Articular chondrocyte of knee joint (primary cell): Measurements from ENCODE around the gene VPS72. TPM values are rescaled to one million over a fixed set of nuclear protein-coding genes. Genes with fewer than 3 reads are reported as not detected.

Experiments
- total RNA-seq: library from RNA; depleted of rRNA; stranded (reverse); fragments of >200 nt; gene quantifications from 2 replicates; pipeline ENCODE4 v1.2.3, GENCODE V29; 2012

The VPS72 gene, protein sequence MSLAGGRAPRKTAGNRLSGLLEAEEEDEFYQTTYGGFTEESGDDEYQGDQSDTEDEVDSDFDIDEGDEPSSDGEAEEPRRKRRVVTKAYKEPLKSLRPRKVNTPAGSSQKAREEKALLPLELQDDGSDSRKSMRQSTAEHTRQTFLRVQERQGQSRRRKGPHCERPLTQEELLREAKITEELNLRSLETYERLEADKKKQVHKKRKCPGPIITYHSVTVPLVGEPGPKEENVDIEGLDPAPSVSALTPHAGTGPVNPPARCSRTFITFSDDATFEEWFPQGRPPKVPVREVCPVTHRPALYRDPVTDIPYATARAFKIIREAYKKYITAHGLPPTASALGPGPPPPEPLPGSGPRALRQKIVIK
- total RNA-seq: 32.5 and 34.6 TPM in 2 replicates

GRCh38 chr1:151189637-151190445 is at the start of gene VPS72:
Gene VPS72, minus strand, starts transcription at chr1:151190197. Its CDS starts 76 bp downstream, at chr1:151190121.

GRCh38 chr1:151198254-151199127 is 8.5 kb upstream of the VPS72 start, which contains the start of gene PIP5K1A:
Gene PIP5K1A, plus strand, starts transcription at chr1:151198552. Its CDS starts 445 bp downstream, at chr1:151198997.

GRCh38 chr1:151175863-151176262 is 14.1 kb downstream of the VPS72 start, which contains the start of gene TMOD4:
Gene TMOD4, minus strand, starts transcription at chr1:151175981. Its CDS starts 1,106 bp downstream, at chr1:151174875.

GRCh38 chr1:151165738-151166504 is 24.1 kb downstream of the VPS72 start, which contains the start of the genes LYSMD1 and SCNM1:
Gene LYSMD1, minus strand, starts transcription at chr1:151165902. Its CDS starts 644 bp downstream, at chr1:151165258.
Gene SCNM1, plus strand, starts transcription at chr1:151166144. Its CDS starts 9 bp downstream, at chr1:151166153.

DNA sequence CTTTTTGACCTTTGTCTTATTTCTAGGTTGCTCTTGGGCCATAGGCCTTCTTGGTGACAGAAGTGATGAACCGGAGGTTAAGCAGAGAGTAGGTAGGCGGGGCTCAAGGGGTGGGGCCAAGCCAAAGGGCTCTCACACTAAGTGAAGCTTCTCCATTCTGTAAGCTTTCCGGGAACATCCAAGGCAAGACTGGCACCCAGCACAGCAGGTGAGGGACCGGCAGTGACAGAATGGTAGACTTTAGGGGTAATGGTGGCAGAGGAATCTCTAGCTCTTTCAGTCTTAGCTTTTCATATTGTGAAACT is 33.5 kb downstream of the VPS72 start, which contains the start of gene TNFAIP8L2:
TSS of gene TNFAIP8L2 (plus strand) at position 135 of the 305 bp plus-strand sequence. CDS start 2,049 bp downstream, outside the sequence.

GRCh38 chr1:151146412-151147131 is 43.4 kb downstream of the VPS72 start, which contains the start of gene SEMA6C:
Gene SEMA6C, minus strand, starts transcription at chr1:151146631. Its CDS starts 4,010 bp downstream, at chr1:151142621.

Other genes with a start within 250 kb of the VPS72 start
- gene CERS2, start 215.4 kb downstream of the VPS72 start, total RNA-seq: 170 and 179 TPM in 2 replicates
- gene ANXA9, start 207.9 kb downstream of the VPS72 start, total RNA-seq: 0.22 and 0.39 TPM in 2 replicates
- gene MINDY1, start 183.3 kb downstream of the VPS72 start, total RNA-seq: 14.0 and 18.5 TPM in 2 replicates
- gene PRUNE1, start 181.7 kb downstream of the VPS72 start, total RNA-seq: 12.3 and 12.6 TPM in 2 replicates
- 0.32 and 0.52 TPM in 2 replicates for gene BNIPL, start 153.6 kb downstream of the VPS72 start, total RNA-seq
- gene C1orf56, start 142.4 kb downstream of the VPS72 start, total RNA-seq: 3.0 and 3.7 TPM in 2 replicates
- gene CDC42SE1, start 130.6 kb downstream of the VPS72 start, total RNA-seq: 41.3 and 48.5 TPM in 2 replicates
- 3.4 and 3.9 TPM in 2 replicates for gene MLLT11, start 129.8 kb downstream of the VPS72 start, total RNA-seq
- 22.0 and 22.9 TPM in 2 replicates for gene GABPB2, start 119.4 kb downstream of the VPS72 start, total RNA-seq
- gene SEMA6C, start 43.6 kb downstream of the VPS72 start, total RNA-seq: 1.3 and 1.4 TPM in 2 replicates
- not detected in 2 replicates for gene TNFAIP8L2, start 33.5 kb downstream of the VPS72 start, total RNA-seq
- gene LYSMD1, start 24.3 kb downstream of the VPS72 start, total RNA-seq: 7.4 and 9.0 TPM in 2 replicates
- 26.9 and 37.2 TPM in 2 replicates for gene SCNM1, start 24.1 kb downstream of the VPS72 start, total RNA-seq
- 0.32 and 0.52 TPM in 2 replicates for gene TMOD4, start 14.2 kb downstream of the VPS72 start, total RNA-seq
- 78.0 and 88.6 TPM in 2 replicates for gene PIP5K1A, start 8.4 kb upstream of the VPS72 start, total RNA-seq
- 112 and 120 TPM in 2 replicates for gene PSMD4, start 64.5 kb upstream of the VPS72 start, total RNA-seq
- 12.9 and 14.1 TPM in 2 replicates for gene ZNF687, start 92.1 kb upstream of the VPS72 start, total RNA-seq
- gene PI4KB, start 137.2 kb upstream of the VPS72 start, total RNA-seq: 43.9 and 44.8 TPM in 2 replicates
- gene RFX5, start 157.1 kb upstream of the VPS72 start, total RNA-seq: 30.2 and 34.6 TPM in 2 replicates
- 89.0 and 90.6 TPM in 2 replicates for gene SELENBP1, start 182.5 kb upstream of the VPS72 start, total RNA-seq
- 290 and 352 TPM in 2 replicates for gene PSMB4, start 209.4 kb upstream of the VPS72 start, total RNA-seq